Neural progenitor cell (in vitro differentiated cells): Measurements from ENCODE around the gene NT5C1A. TPM values are rescaled to one million over a fixed set of nuclear protein-coding genes. Genes with fewer than 3 reads are reported as not detected.

Experiments
- DNase-seq: peaks from one replicate; pipeline ENCODE4 v3.0.0-alpha.2; 2016; ENCODE audit warnings: low spot score
- H2AFZ ChIP-seq: fragments of 200-600 bp; sonication (generic); replicated peaks from 2 replicates; pipeline ENCODE4 v1.6.1; 2016; ENCODE audit warnings: antibody characterized with exemption
- H3F3A ChIP-seq: fragments of 200-600 bp; sonication (generic); 2 replicates; pipeline ENCODE4 v1.6.1; 2016; ENCODE audit warnings: antibody characterized with exemption, low read depth
- H3K27ac ChIP-seq: fragments of 200-600 bp; sonication (generic); 2 replicates; pipeline ENCODE4 v1.5.1; 2016; ENCODE audit warnings: mild to moderate bottlenecking
- H3K27me3 ChIP-seq: fragments of 200-600 bp; sonication (generic); 2 replicates; pipeline ENCODE4 v1.6.1; 2016; ENCODE audit warnings: mild to moderate bottlenecking, moderate library complexity
- H3K36me3 ChIP-seq: fragments of 200-600 bp; sonication (generic); 2 replicates; pipeline ENCODE4 v1.5.1; 2016
- H3K4me1 ChIP-seq: fragments of 200-600 bp; sonication (generic); 2 replicates; pipeline ENCODE4 v1.6.1; 2016; ENCODE audit warnings: mixed run types
- H3K4me2 ChIP-seq: fragments of 200-600 bp; sonication (generic); 2 replicates; pipeline ENCODE4 v1.6.1; 2016
- H3K4me3 ChIP-seq: fragments of 200-600 bp; sonication (generic); 2 replicates; pipeline ENCODE4 v1.5.1; 2016
- H3K79me2 ChIP-seq: fragments of 200-600 bp; sonication (generic); 2 replicates; pipeline ENCODE4 v1.6.1; 2016; ENCODE audit warnings: low read depth
- H3K9ac ChIP-seq: fragments of 200-600 bp; sonication (generic); 2 replicates; pipeline ENCODE4 v1.6.1; 2016
- H3K9me3 ChIP-seq: fragments of 200-600 bp; sonication (generic); 2 replicates; pipeline ENCODE4 v1.5.1; 2016; ENCODE audit warnings: low read depth
- H4K20me1 ChIP-seq: fragments of 200-600 bp; sonication (generic); 2 replicates; pipeline ENCODE4 v1.6.1; 2016; ENCODE audit warnings: low read depth
- H3K27ac Mint-ChIP-seq: 3 replicates; pipeline ENCODE4 v1.8.0; 2021; ENCODE audit warnings: mixed read lengths
- H3K27me3 Mint-ChIP-seq: 2 replicates; pipeline ENCODE4 v1.8.0; 2022; ENCODE audit warnings: low read depth, mild to moderate bottlenecking, inconsistent platforms, moderate library complexity, mixed read lengths; ENCODE audit not compliant: insufficient read depth
- H3K36me3 Mint-ChIP-seq: 3 replicates; pipeline ENCODE4 v1.8.0; 2021; ENCODE audit warnings: mixed read lengths
- H3K4me1 Mint-ChIP-seq: 3 replicates; pipeline ENCODE4 v1.8.0; 2021; ENCODE audit warnings: mixed read lengths
- H3K4me3 Mint-ChIP-seq: 3 replicates; pipeline ENCODE4 v1.8.0; 2021; ENCODE audit warnings: mild to moderate bottlenecking, moderate library complexity, mixed read lengths
- H3K9me3 Mint-ChIP-seq: 3 replicates; pipeline ENCODE4 v1.8.0; 2020; ENCODE audit warnings: mixed read lengths
- CTCF ChIP-seq: fragments of 200-600 bp; sonication (generic); IDR thresholded peaks from 2 replicates; pipeline ENCODE4 v1.5.1; 2017; ENCODE audit warnings: antibody characterized with exemption, mild to moderate bottlenecking
- EZH2 ChIP-seq: fragments of 200-600 bp; sonication (generic); IDR thresholded peaks from 2 replicates; pipeline ENCODE4 v1.6.1; 2017; ENCODE audit warnings: antibody characterized with exemption, mild to moderate bottlenecking, moderate library complexity
- EZH2phosphoT487 ChIP-seq: fragments of 200-600 bp; sonication (generic); IDR thresholded peaks from 2 replicates; pipeline ENCODE4 v1.6.1; 2017; ENCODE audit warnings: antibody characterized with exemption
- total RNA-seq: library from RNA; depleted of rRNA; stranded (reverse); fragments of >200 nt; gene quantifications from 2 replicates; pipeline ENCODE4 v1.2.3, GENCODE V29; 2015; ENCODE audit warnings: low replicate concordance

Gene NT5C1A
- total RNA-seq, 1 donor from 2014 or later: not detected

- peaks cover 10% of the 10 kb centered on the region for H3K27me3 Mint-ChIP-seq
These were observed 51.2 kb downstream of the NT5C1A start for GRCh38 chr1:39620659-39621165.

DNA sequence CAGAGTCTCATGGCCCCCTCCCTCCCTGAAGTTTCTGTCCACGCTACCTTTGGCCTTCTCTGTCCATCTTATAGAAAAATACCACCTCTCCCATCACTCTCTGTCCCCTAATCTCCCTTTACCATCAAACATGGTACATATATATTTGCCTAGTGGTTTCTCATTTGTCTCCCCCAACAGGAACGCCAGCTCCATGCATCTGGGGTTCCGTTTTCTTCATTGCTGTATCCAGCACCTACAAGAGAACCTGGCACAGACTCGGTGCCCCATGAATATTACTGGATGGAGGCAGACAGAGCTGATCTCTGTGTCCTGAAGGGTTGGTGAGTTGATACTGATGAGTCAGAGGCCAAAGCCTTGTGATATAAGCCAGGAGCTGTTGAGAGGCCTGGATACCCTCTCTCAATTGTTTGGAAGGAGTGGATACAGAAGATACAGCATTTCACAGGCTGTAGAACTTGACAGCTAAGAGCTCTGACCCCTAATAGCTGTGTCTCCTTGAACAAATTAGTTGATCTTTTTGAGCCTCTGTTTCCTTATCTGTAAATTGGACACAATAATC is 54.3 kb downstream of the NT5C1A start:
- H3K4me1 Mint-ChIP-seq: peaks cover 4% of the 10 kb centered on the region
- H3K27me3 Mint-ChIP-seq: peaks cover 3% of the 10 kb centered on the region
- no peaks in the 10 kb centered on the region for H3K36me3 Mint-ChIP-seq
- Histone ChIP-seq H3K79me2 (no peaks in the 10 kb centered on the region), H3K27ac (no peak overlapping the region), H3F3A (no peaks in the 10 kb centered on the region), H3K4me3 (no peak overlapping the region), H4K20me1 (no peaks in the 10 kb centered on the region), H3K27me3 (peaks cover 7% of the 10 kb centered on the region), H3K9me3 (no peaks in the 10 kb centered on the region), H3K9ac (no peak overlapping the region), H3K4me2 (no peak overlapping the region), H2AFZ (no peak overlapping the region), H3K36me3 (no peaks in the 10 kb centered on the region), H3K4me1 (no peaks in the 10 kb centered on the region)
- TF ChIP-seq EZH2 (no peak), EZH2phosphoT487 (no peak), CTCF (no peak)
- no peaks in the 10 kb centered on the region for H3K9me3 Mint-ChIP-seq
- H3K27ac Mint-ChIP-seq: no peak overlapping the region
- H3K4me3 Mint-ChIP-seq: no peak overlapping the region
- no peak for DNase-seq

More at GRCh38 chr1:39620659-39621165, 51.2 kb downstream of the NT5C1A start:
- Histone ChIP-seq H3K9me3 (no peaks in the 10 kb centered on the region), H3K9ac (no peak overlapping the region), H3F3A (no peaks in the 10 kb centered on the region), H3K27me3 (peaks cover 21% of the 10 kb centered on the region), H3K4me3 (no peak overlapping the region), H2AFZ (no peak overlapping the region), H3K4me2 (no peak overlapping the region), H3K4me1 (no peaks in the 10 kb centered on the region), H3K27ac (no peak overlapping the region), H3K79me2 (no peaks in the 10 kb centered on the region), H3K36me3 (no peaks in the 10 kb centered on the region), H4K20me1 (no peaks in the 10 kb centered on the region)
- TF ChIP-seq EZH2phosphoT487: no peak
- no peak for TF ChIP-seq EZH2
- TF ChIP-seq CTCF: no peak
- Mint-ChIP-seq H3K4me1 (no peaks in the 10 kb centered on the region), H3K36me3 (no peaks in the 10 kb centered on the region), H3K4me3 (no peak overlapping the region), H3K27ac (no peak overlapping the region), H3K9me3 (no peaks in the 10 kb centered on the region)
- DNase-seq: no peak

- Histone ChIP-seq H3K9ac (no peak overlapping the region), H3K27me3 (peaks cover 13% of the 10 kb centered on the region), H3K27ac (no peak overlapping the region), H3F3A (no peaks in the 10 kb centered on the region), H2AFZ (no peak overlapping the region), H3K79me2 (no peaks in the 10 kb centered on the region), H3K36me3 (no peaks in the 10 kb centered on the region), H3K4me1 (no peaks in the 10 kb centered on the region), H4K20me1 (no peaks in the 10 kb centered on the region), H3K4me3 (no peak overlapping the region), H3K9me3 (no peaks in the 10 kb centered on the region), H3K4me2 (no peak overlapping the region)
- no peaks in the 10 kb centered on the region for H3K36me3 Mint-ChIP-seq
- no peak for DNase-seq
- H3K4me1 Mint-ChIP-seq: peaks cover 4% of the 10 kb centered on the region
- TF ChIP-seq EZH2 (no peak), CTCF (no peak), EZH2phosphoT487 (no peak)
- H3K27ac Mint-ChIP-seq: no peak overlapping the region
- H3K27me3 Mint-ChIP-seq: no peaks in the 10 kb centered on the region
- no peak overlapping the region for H3K4me3 Mint-ChIP-seq
- H3K9me3 Mint-ChIP-seq: no peaks in the 10 kb centered on the region
These were observed 56.7 kb downstream of the NT5C1A start for GRCh38 chr1:39615086-39615673.
